ENCODE results near the gene GRIN3A. TPM values are rescaled to one million over a fixed set of nuclear protein-coding genes. Genes with fewer than 3 reads are reported as not detected.

GRIN3A gene
- total RNA-seq, 1 experiment from 2014 or later = not detected

DNA sequence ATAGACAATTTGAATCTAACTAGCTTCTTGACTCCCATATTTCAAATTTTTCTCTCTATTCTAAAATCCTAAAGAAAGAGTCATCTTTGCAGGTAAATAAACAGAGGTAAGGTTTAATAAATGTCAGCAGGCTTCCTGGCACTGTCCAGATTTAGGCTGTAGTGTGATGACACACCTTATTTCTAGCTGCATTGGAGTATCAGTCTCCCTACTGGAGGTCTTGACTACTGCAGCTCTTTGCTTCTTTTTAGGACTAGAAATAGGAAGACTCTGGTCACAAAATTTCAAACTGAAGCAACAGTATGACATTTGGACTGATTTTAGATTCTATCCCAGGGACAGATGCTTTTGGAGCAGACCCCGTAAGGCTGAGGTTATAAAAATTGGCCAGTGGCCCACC is 103.0 kb downstream of the GRIN3A start:
- no peaks in the 10 kb centered on the region for H3K27me3 ChIP-seq (ENCODE audit: low read length)
- H3K79me2 ChIP-seq (ENCODE audit: low read length) = no peaks in the 10 kb centered on the region
- H3K4me1 ChIP-seq (ENCODE audit: low read length) = no peaks in the 10 kb centered on the region
- H3K27ac ChIP-seq (ENCODE audit: low read length) = no peak overlapping the region
- no peak for DNase-seq
- no peaks in the 10 kb centered on the region for H4K20me1 ChIP-seq (ENCODE audit: insufficient read depth, low read depth, low read length)
- no peaks in the 10 kb centered on the region for H3K36me3 ChIP-seq (ENCODE audit: insufficient read depth, low read length)
- no peak overlapping the region for H2AFZ ChIP-seq (ENCODE audit: low read length)
- no peak overlapping the region for H3K4me2 ChIP-seq (ENCODE audit: low read depth, low read length, poor library complexity, severe bottlenecking)
- no peak overlapping the region for H3K4me3 ChIP-seq (ENCODE audit: low read length)
- H3K9me3 ChIP-seq (ENCODE audit: low read length) = no peaks in the 10 kb centered on the region
- H3K9ac ChIP-seq (ENCODE audit: low read length) = no peak overlapping the region
- H3K9me2 ChIP-seq (replicated peaks; ENCODE audit: insufficient read depth, low read length) = no peaks in the 10 kb centered on the region

DNA sequence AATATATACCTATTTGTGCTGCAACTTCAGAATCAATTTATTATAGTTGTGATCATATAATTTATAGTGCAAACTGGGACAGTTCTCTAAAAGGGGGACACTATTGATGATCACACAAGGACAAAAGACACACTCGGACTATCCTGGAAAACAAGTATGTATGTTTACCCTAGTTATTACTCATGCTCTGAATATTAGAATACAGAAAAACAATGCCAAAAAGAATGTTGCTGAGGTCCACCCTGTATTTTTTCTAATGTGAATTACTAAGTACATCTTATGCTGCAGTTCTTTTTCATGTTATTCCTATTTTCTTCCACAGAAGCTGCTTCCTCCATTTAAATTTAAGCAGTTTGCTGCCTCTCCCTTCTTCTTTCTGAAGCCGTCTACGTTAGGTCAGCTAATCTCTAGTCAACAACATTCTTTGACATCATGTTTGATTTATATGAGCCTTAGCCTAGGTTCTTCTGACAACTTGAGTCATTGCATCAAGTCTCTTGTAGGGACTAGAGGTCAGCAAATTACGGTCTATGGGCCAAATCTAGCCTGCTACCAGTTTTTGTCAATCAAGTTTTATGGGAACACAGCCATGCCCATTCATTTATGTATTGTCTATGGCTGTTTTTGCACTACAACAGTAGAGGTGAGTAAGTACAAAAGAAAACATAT is 103.6 kb downstream of the GRIN3A start:
- Histone ChIP-seq H3K27me3 (ENCODE audit: low read length) (no peaks in the 10 kb centered on the region), H3K27ac (ENCODE audit: low read length) (no peak overlapping the region), H3K4me1 (ENCODE audit: low read length) (no peaks in the 10 kb centered on the region), H3K9ac (ENCODE audit: low read length) (no peak overlapping the region), H3K79me2 (ENCODE audit: low read length) (no peaks in the 10 kb centered on the region), H3K36me3 (ENCODE audit: insufficient read depth, low read length) (no peaks in the 10 kb centered on the region), H2AFZ (ENCODE audit: low read length) (no peak overlapping the region), H3K4me3 (ENCODE audit: low read length) (no peak overlapping the region), H3K9me3 (ENCODE audit: low read length) (no peaks in the 10 kb centered on the region), H4K20me1 (ENCODE audit: insufficient read depth, low read depth, low read length) (no peaks in the 10 kb centered on the region), H3K9me2 (replicated peaks; ENCODE audit: insufficient read depth, low read length) (no peaks in the 10 kb centered on the region), H3K4me2 (ENCODE audit: low read depth, low read length, poor library complexity, severe bottlenecking) (no peak overlapping the region)
- no peak for DNase-seq

DNA sequence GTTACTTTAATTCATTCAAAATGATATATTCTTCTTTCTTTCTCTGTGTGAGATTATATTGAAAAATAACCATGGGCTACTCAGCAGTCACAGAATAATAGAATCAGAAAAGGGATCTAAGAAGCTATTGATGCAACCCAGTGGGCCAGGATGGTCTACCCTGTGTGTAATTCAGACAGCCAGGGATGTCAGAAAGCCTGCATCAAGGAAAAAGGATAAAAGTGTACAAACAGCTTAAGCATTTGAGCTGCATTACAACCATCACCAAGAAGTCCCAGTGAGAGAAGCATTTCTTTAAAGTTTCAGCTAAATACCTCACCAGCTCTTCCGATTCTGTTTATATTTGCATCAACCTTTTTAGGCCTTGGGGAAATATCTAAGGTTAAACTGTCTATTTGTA is 105.8 kb downstream of the GRIN3A start:
- no peaks in the 10 kb centered on the region for H4K20me1 ChIP-seq (ENCODE audit: insufficient read depth, low read depth, low read length)
- no peaks in the 10 kb centered on the region for H3K36me3 ChIP-seq (ENCODE audit: insufficient read depth, low read length)
- no peak overlapping the region for H3K4me2 ChIP-seq (ENCODE audit: low read depth, low read length, poor library complexity, severe bottlenecking)
- no peak for DNase-seq
- H2AFZ ChIP-seq (ENCODE audit: low read length) = no peak overlapping the region
- H3K27ac ChIP-seq (ENCODE audit: low read length) = no peak overlapping the region
- H3K4me3 ChIP-seq (ENCODE audit: low read length) = no peak overlapping the region
- no peaks in the 10 kb centered on the region for H3K9me3 ChIP-seq (ENCODE audit: low read length)
- no peaks in the 10 kb centered on the region for H3K9me2 ChIP-seq (replicated peaks; ENCODE audit: insufficient read depth, low read length)
- no peaks in the 10 kb centered on the region for H3K4me1 ChIP-seq (ENCODE audit: low read length)
- no peaks in the 10 kb centered on the region for H3K27me3 ChIP-seq (ENCODE audit: low read length)
- no peak overlapping the region for H3K9ac ChIP-seq (ENCODE audit: low read length)
- no peaks in the 10 kb centered on the region for H3K79me2 ChIP-seq (ENCODE audit: low read length)

DNA sequence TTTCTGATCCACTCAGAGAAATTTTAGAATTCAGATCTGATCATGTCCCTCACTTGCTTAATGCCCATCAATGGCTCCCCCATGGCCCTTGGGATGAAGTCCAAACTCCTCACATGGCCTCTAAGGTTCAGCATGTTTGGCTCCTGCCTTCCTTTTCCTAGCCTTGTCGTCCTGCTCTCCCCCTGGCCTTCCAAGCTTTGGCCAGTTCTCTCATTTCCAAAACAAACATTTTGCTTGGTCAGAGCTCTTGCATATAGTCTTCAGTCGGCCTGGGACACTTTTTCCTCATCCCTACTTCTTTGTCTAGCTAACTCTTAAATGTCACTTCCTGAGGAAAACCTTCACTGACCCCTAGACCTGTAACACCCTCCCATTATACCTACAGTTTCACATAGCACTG is 106.6 kb downstream of the GRIN3A start:
- Histone ChIP-seq H2AFZ (ENCODE audit: low read length) (no peak overlapping the region), H3K36me3 (ENCODE audit: insufficient read depth, low read length) (no peaks in the 10 kb centered on the region), H3K4me3 (ENCODE audit: low read length) (no peak overlapping the region), H4K20me1 (ENCODE audit: insufficient read depth, low read depth, low read length) (no peaks in the 10 kb centered on the region), H3K79me2 (ENCODE audit: low read length) (no peaks in the 10 kb centered on the region), H3K4me1 (ENCODE audit: low read length) (no peaks in the 10 kb centered on the region), H3K9ac (ENCODE audit: low read length) (no peak overlapping the region), H3K9me3 (ENCODE audit: low read length) (no peaks in the 10 kb centered on the region), H3K27ac (ENCODE audit: low read length) (no peak overlapping the region), H3K9me2 (replicated peaks; ENCODE audit: insufficient read depth, low read length) (no peaks in the 10 kb centered on the region), H3K4me2 (ENCODE audit: low read depth, low read length, poor library complexity, severe bottlenecking) (no peak overlapping the region), H3K27me3 (ENCODE audit: low read length) (no peaks in the 10 kb centered on the region)
- DNase-seq = no peak

DNA sequence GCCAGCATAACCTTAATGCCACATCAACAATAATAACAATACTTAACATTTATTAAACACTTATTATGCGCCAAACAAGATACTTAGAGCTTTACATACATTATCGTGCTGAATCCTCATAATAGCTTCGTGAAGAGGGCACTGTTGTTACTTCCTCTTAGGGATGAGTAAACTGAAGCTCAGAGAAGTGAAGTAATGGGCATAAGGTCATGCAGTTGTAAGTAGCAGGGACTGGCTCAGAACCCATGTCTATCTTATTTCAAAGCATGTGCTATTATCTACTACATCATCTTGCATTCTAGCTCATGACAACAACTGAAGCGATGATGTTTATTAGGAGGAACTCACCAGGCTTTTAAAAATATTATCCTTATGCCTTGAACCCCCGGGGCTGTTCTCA is 108.8 kb downstream of the GRIN3A start:
- Histone ChIP-seq H3K4me1 (ENCODE audit: low read length) (no peaks in the 10 kb centered on the region), H4K20me1 (ENCODE audit: insufficient read depth, low read depth, low read length) (no peaks in the 10 kb centered on the region), H3K4me3 (ENCODE audit: low read length) (no peak overlapping the region), H3K4me2 (ENCODE audit: low read depth, low read length, poor library complexity, severe bottlenecking) (no peak overlapping the region), H3K27ac (ENCODE audit: low read length) (no peak overlapping the region), H3K9me3 (ENCODE audit: low read length) (no peaks in the 10 kb centered on the region), H3K9me2 (replicated peaks; ENCODE audit: insufficient read depth, low read length) (no peaks in the 10 kb centered on the region), H3K79me2 (ENCODE audit: low read length) (no peaks in the 10 kb centered on the region), H3K27me3 (ENCODE audit: low read length) (no peaks in the 10 kb centered on the region), H2AFZ (ENCODE audit: low read length) (no peak overlapping the region), H3K36me3 (ENCODE audit: insufficient read depth, low read length) (no peaks in the 10 kb centered on the region), H3K9ac (ENCODE audit: low read length) (no peak overlapping the region)
- no peak for DNase-seq

DNA sequence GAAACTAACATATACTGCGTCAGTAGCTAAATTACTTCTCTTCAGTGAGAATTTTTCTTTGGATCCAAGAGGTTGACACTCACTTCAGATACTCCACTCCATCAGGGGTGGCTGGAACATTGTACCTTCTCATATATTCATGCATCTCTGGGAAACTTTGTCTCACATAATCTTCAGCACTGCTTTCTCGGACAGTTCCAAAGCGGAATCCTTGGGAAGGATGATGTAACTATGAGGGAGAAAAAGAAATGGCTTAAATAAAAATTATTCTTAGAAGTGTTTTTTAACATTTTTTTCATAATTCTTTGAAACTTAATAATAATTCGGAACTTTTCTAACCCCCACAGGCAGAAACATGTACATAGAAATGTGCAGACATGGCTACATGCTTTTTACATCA is 110.3 kb downstream of the GRIN3A start:
- Histone ChIP-seq H3K9me2 (replicated peaks; ENCODE audit: insufficient read depth, low read length) (no peaks in the 10 kb centered on the region), H2AFZ (ENCODE audit: low read length) (no peak overlapping the region), H3K27ac (ENCODE audit: low read length) (no peak overlapping the region), H3K9me3 (ENCODE audit: low read length) (no peaks in the 10 kb centered on the region), H3K79me2 (ENCODE audit: low read length) (no peaks in the 10 kb centered on the region), H3K36me3 (ENCODE audit: insufficient read depth, low read length) (no peaks in the 10 kb centered on the region), H3K27me3 (ENCODE audit: low read length) (no peaks in the 10 kb centered on the region), H3K4me1 (ENCODE audit: low read length) (no peaks in the 10 kb centered on the region), H4K20me1 (ENCODE audit: insufficient read depth, low read depth, low read length) (no peaks in the 10 kb centered on the region), H3K4me2 (ENCODE audit: low read depth, low read length, poor library complexity, severe bottlenecking) (no peak overlapping the region), H3K4me3 (ENCODE audit: low read length) (no peak overlapping the region), H3K9ac (ENCODE audit: low read length) (no peak overlapping the region)
- DNase-seq = no peak

DNA sequence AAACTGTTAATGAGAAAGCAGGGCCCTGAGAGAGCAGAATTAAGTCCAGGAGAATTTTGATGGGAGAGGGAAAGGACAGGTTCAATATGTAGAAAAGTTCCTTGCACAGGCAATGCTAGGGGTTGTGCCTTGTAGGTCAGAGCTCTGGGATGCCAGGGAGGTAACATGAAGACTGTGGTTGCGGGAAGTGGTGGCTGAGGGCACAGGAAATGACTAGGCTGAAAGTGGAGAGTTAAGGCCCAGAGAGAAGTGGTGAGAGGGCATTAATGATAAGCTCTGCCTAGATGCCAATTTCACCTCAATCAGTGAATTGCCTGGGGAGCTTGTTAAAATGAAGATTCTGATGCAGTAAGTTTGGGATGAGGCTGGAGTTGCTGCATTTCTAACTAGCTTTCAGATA is 112.2 kb downstream of the GRIN3A start:
- H3K9me3 ChIP-seq (ENCODE audit: low read length) = no peaks in the 10 kb centered on the region
- DNase-seq = no peak
- H3K27ac ChIP-seq (ENCODE audit: low read length) = no peak overlapping the region
- no peaks in the 10 kb centered on the region for H3K36me3 ChIP-seq (ENCODE audit: insufficient read depth, low read length)
- no peaks in the 10 kb centered on the region for H3K9me2 ChIP-seq (replicated peaks; ENCODE audit: insufficient read depth, low read length)
- H2AFZ ChIP-seq (ENCODE audit: low read length) = no peak overlapping the region
- H3K79me2 ChIP-seq (ENCODE audit: low read length) = no peaks in the 10 kb centered on the region
- no peaks in the 10 kb centered on the region for H3K27me3 ChIP-seq (ENCODE audit: low read length)
- no peaks in the 10 kb centered on the region for H3K4me1 ChIP-seq (ENCODE audit: low read length)
- H3K9ac ChIP-seq (ENCODE audit: low read length) = no peak overlapping the region
- H4K20me1 ChIP-seq (ENCODE audit: insufficient read depth, low read depth, low read length) = no peaks in the 10 kb centered on the region
- no peak overlapping the region for H3K4me2 ChIP-seq (ENCODE audit: low read depth, low read length, poor library complexity, severe bottlenecking)
- no peak overlapping the region for H3K4me3 ChIP-seq (ENCODE audit: low read length)

DNA sequence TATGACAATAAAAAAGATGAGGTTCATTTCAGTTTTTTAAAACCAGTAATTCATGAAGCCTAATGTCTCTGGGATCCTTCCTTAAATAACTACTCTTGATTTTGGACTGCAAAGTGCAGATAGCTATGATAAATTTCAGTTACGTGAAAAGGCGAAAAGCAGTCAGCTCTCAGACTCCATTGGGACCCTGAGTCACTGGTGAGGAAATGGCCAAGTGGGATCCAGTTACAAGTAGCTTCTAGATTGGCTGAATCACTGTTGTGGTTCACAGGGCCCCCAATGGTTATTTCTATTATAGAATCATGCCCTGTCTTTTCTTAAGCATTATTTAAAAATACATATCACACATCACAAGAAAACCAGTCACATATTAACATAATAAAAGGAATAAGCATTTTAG is 112.6 kb downstream of the GRIN3A start:
- Histone ChIP-seq H3K9ac (ENCODE audit: low read length) (no peak overlapping the region), H3K27me3 (ENCODE audit: low read length) (no peaks in the 10 kb centered on the region), H3K9me3 (ENCODE audit: low read length) (no peaks in the 10 kb centered on the region), H3K4me2 (ENCODE audit: low read depth, low read length, poor library complexity, severe bottlenecking) (no peak overlapping the region), H3K9me2 (replicated peaks; ENCODE audit: insufficient read depth, low read length) (no peaks in the 10 kb centered on the region), H3K27ac (ENCODE audit: low read length) (no peak overlapping the region), H3K4me3 (ENCODE audit: low read length) (no peak overlapping the region), H3K4me1 (ENCODE audit: low read length) (no peaks in the 10 kb centered on the region), H3K79me2 (ENCODE audit: low read length) (no peaks in the 10 kb centered on the region), H4K20me1 (ENCODE audit: insufficient read depth, low read depth, low read length) (no peaks in the 10 kb centered on the region), H2AFZ (ENCODE audit: low read length) (no peak overlapping the region), H3K36me3 (ENCODE audit: insufficient read depth, low read length) (no peaks in the 10 kb centered on the region)
- no peak for DNase-seq

DNA sequence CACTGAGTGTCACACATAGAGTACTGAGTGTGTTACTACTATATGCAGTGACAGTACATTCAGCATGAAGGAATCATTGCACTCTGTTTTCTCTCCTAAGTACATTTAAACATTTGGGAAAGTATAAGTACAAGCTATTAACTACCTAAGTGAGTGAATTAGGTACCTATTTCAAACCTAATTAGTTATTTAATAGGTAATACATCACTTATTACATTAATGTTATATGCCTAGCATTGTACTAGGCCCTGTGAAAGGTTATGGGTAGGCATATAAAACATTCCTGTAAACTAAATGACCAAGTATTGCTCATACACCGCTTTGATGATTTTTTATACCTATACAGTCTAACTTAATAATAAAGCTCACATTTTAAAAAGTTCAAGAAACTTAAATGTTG is 118.0 kb downstream of the GRIN3A start:
- Histone ChIP-seq H3K9ac (ENCODE audit: low read length) (no peak overlapping the region), H3K36me3 (ENCODE audit: insufficient read depth, low read length) (no peaks in the 10 kb centered on the region)

More for the DNA sequence above, 118.0 kb downstream of the GRIN3A start:
- H3K4me1 ChIP-seq (ENCODE audit: low read length) = no peaks in the 10 kb centered on the region
- no peaks in the 10 kb centered on the region for H3K9me2 ChIP-seq (replicated peaks; ENCODE audit: insufficient read depth, low read length)
- H3K4me3 ChIP-seq (ENCODE audit: low read length) = no peak overlapping the region
- DNase-seq = no peak
- H2AFZ ChIP-seq (ENCODE audit: low read length) = no peak overlapping the region
- H3K27ac ChIP-seq (ENCODE audit: low read length) = no peak overlapping the region
- no peaks in the 10 kb centered on the region for H3K9me3 ChIP-seq (ENCODE audit: low read length)
- no peaks in the 10 kb centered on the region for H3K27me3 ChIP-seq (ENCODE audit: low read length)
- no peak overlapping the region for H3K4me2 ChIP-seq (ENCODE audit: low read depth, low read length, poor library complexity, severe bottlenecking)
- no peaks in the 10 kb centered on the region for H3K79me2 ChIP-seq (ENCODE audit: low read length)
- H4K20me1 ChIP-seq (ENCODE audit: insufficient read depth, low read depth, low read length) = no peaks in the 10 kb centered on the region
